ENCODE measurements around the gene KDM4D. TPM values are rescaled to one million over a fixed set of nuclear protein-coding genes. Genes with fewer than 3 reads are reported as not detected.

KDM4D gene
- total and polyA plus RNA-seq, 2 experiments from 2014 or later: 0.65 to 0.94 TPM

DNA sequence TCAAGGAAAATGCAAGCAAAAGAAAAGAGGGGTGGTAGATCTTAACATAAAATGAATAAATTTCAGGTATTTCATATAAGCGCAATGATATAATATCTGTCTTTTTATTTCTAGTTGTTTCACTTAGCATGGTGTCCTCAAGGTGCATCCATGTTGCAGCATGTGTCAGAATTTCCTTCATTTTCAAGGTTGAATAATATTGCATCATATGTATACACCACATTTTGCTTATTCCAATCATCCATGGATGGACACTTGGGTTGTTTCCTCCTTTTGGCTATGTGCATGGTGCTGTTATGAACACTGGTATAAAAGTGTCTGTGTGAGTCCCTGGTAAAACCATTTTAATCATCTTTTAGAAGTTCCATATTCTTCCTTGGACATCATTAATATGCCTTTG, 68.7 kb downstream of the KDM4D start (continued):
- TF ChIP-seq ZNF462 (CRISPR knock-in tag; IDR thresholded peaks at IDR 0.05) (no peak), EZH2 (IDR thresholded peaks at IDR 0.05; ENCODE audit: low read depth, unreplicated experiment) (no peak), EZH2phosphoT487 (IDR thresholded peaks at IDR 0.05; ENCODE audit: unreplicated experiment) (no peak)

- Histone ChIP-seq H3K27me3 (ENCODE audit: insufficient read depth) (no peaks in the 10 kb centered on the region), H4K20me1 (replicated peaks; ENCODE audit: insufficient read depth) (no peaks in the 10 kb centered on the region), H3K36me3 (ENCODE audit: insufficient read depth) (no peaks in the 10 kb centered on the region), H2AFZ (no peak overlapping the region), H3K4me3 (no peak overlapping the region), H3K79me2 (replicated peaks; ENCODE audit: insufficient read depth) (no peaks in the 10 kb centered on the region), H3K9me2 (ENCODE audit: insufficient read depth) (0 out of 2 replicates have a peak, but pooled peaks cover 2% of the 10 kb centered on the region), H3F3A (replicated peaks; ENCODE audit: low read depth) (no peaks in the 10 kb centered on the region), H3K27ac (ENCODE audit: low read depth) (no peak overlapping the region), H3K4me2 (no peak overlapping the region), H3K4me1 (ENCODE audit: insufficient read depth) (no peaks in the 10 kb centered on the region)
- no peak for TF ChIP-seq ZNF331 (CRISPR knock-in tag; IDR thresholded peaks at IDR 0.05; ENCODE audit: low read depth)
- TF ChIP-seq STAT1 (IDR thresholded peaks at IDR 0.05; ENCODE audit: unreplicated experiment): no peak
- no peak for TF ChIP-seq CTCF (conservative IDR thresholded peaks at IDR 0.05; ENCODE audit: low read depth in 2 of 2)
- no peaks in the 10 kb centered on the region for H3K9me3 Mint-ChIP-seq
- ATAC-seq (no peak), DNase-seq (ENCODE audit: low spot score) (no peak)
- H3K27me3 Mint-ChIP-seq (ENCODE audit: insufficient read depth, low read depth, poor library complexity): no peaks in the 10 kb centered on the region
- no peaks in the 10 kb centered on the region for H3K4me1 Mint-ChIP-seq
- no peaks in the 10 kb centered on the region for H3K36me3 Mint-ChIP-seq (ENCODE audit: low read depth)
- H3K4me3 Mint-ChIP-seq: no peak overlapping the region
- no peak overlapping the region for H3K27ac Mint-ChIP-seq
Observed at GRCh38 chr11:95042906-95043305, 69.4 kb downstream of the KDM4D start.

All from GM23338 (cell line).